ENCODE data around the gene PLPP4.

Gene PLPP4

GRCh38 chr10:120457431-120458172, 575 bp downstream of the PLPP4 start:
- DNase-seq = no peak

- no peak for DNase-seq
Observed at GRCh38 chr10:120458432-120458831, 1.4 kb downstream of the PLPP4 start.

- DNase-seq = no peak
Observed at GRCh38 chr10:120459185-120459584, 2.2 kb downstream of the PLPP4 start.

- DNase-seq = no peak
Observed at GRCh38 chr10:120460186-120460585, 3.2 kb downstream of the PLPP4 start.

- no peak for DNase-seq
Observed at GRCh38 chr10:120460776-120461175, 3.7 kb downstream of the PLPP4 start.

- DNase-seq = no peak
Observed at GRCh38 chr10:120462018-120462682, 5.1 kb downstream of the PLPP4 start.

- no peak for DNase-seq
Observed at GRCh38 chr10:120465138-120465537, 8.1 kb downstream of the PLPP4 start.

GRCh38 chr10:120466006-120466405, 9.0 kb downstream of the PLPP4 start:
- no peak for DNase-seq

- no peak for DNase-seq
Observed at GRCh38 chr10:120473593-120473992, 16.6 kb downstream of the PLPP4 start.

- DNase-seq = no peak
Observed at GRCh38 chr10:120474956-120475355, 17.9 kb downstream of the PLPP4 start.

GRCh38 chr10:120475844-120476791, 19.1 kb downstream of the PLPP4 start:
- no peak for DNase-seq

- no peak for DNase-seq
Observed at GRCh38 chr10:120477021-120477742, 20.2 kb downstream of the PLPP4 start.

GRCh38 chr10:120477743-120478141, 20.7 kb downstream of the PLPP4 start:
- no peak for DNase-seq

- DNase-seq = no peak
Observed at GRCh38 chr10:120478386-120478785, 21.4 kb downstream of the PLPP4 start.

GRCh38 chr10:120479506-120479905, 22.5 kb downstream of the PLPP4 start:
- no peak for DNase-seq

- no peak for DNase-seq
Observed at GRCh38 chr10:120480065-120480600, 23.1 kb downstream of the PLPP4 start.

GRCh38 chr10:120480848-120481247, 23.8 kb downstream of the PLPP4 start:
- DNase-seq = no peak

- DNase-seq = no peak
Observed at GRCh38 chr10:120483006-120483405, 26.0 kb downstream of the PLPP4 start.

GRCh38 chr10:120483651-120484301, 26.7 kb downstream of the PLPP4 start:
- DNase-seq = no peak

- DNase-seq = no peak
Observed at GRCh38 chr10:120485946-120486345, 28.9 kb downstream of the PLPP4 start.

- no peak for DNase-seq
Observed at GRCh38 chr10:120486671-120487205, 29.7 kb downstream of the PLPP4 start.

- no peak for DNase-seq
Observed at GRCh38 chr10:120490288-120490687, 33.3 kb downstream of the PLPP4 start.

All from stimulated activated CD4-positive, alpha-beta T cell treated with anti-CD3 and anti-CD28 coated beads, Interleukin-2, amount 100 ng/mL, for 24 hours (primary cell).